Prostate gland (tissue), 2 donors: ENCODE measurements around the gene NSL1.

Source experiments
- POLR2A ChIP-seq: fragments of 450-650 bp; IDR thresholded peaks from one replicate; pipeline ENCODE4 v1.6.1; 2016; ENCODE audit warnings: antibody characterized with exemption, mild to moderate bottlenecking
- POLR2AphosphoS5 ChIP-seq: sonication (generic); formaldehyde crosslinking; IDR thresholded peaks from one replicate; pipeline ENCODE4 v1.6.1; 2017; ENCODE audit warnings: antibody characterized with exemption
- TF ChIP-seq, protein P1 (sequence below), 4 experiments: fragments of 200-600 bp in 2 of 4; fragments of 450-650 bp in 2 of 4; sonication (generic) in 2 of 4; IDR thresholded peaks; 1 replicate in 3 of 4; 2 replicates in 1 of 4; pipeline ENCODE4 v1.5.1; 2016 to 2019; ENCODE audit warnings: antibody characterized with exemption in 4 of 4, mild to moderate bottlenecking in 2 of 4, moderate library complexity in 2 of 4

DNA sequence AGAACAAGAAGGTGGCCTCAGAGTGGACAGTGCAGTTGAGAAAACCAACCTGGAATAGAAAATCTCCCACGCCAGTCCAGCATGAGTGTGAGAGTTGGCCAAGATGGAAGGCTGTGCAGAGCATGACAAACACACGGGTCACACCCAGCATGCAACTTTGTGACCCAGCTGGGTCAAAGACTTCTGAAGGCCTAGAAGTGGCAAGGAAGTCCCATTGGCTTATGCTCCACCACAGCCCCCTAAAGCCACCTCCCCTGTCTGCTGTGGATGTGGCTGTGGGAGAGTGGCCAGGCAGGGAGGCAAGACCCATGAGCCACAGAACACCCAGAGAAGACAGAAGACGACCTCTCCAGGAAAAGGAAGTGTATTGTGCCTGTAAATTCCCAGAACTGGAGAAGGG is 105.5 kb downstream of the NSL1 start:
- TF ChIP-seq, protein P1, sequence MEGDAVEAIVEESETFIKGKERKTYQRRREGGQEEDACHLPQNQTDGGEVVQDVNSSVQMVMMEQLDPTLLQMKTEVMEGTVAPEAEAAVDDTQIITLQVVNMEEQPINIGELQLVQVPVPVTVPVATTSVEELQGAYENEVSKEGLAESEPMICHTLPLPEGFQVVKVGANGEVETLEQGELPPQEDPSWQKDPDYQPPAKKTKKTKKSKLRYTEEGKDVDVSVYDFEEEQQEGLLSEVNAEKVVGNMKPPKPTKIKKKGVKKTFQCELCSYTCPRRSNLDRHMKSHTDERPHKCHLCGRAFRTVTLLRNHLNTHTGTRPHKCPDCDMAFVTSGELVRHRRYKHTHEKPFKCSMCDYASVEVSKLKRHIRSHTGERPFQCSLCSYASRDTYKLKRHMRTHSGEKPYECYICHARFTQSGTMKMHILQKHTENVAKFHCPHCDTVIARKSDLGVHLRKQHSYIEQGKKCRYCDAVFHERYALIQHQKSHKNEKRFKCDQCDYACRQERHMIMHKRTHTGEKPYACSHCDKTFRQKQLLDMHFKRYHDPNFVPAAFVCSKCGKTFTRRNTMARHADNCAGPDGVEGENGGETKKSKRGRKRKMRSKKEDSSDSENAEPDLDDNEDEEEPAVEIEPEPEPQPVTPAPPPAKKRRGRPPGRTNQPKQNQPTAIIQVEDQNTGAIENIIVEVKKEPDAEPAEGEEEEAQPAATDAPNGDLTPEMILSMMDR (IDR thresholded peaks at IDR 0.05), result no peak
- TF ChIP-seq POLR2AphosphoS5 (no peak), POLR2A (no peak)
